Lower leg skin (tissue), 4 donors: ENCODE data around the gene PLCD3. TPM values are rescaled to one million over a fixed set of nuclear protein-coding genes. Genes with fewer than 3 reads are reported as not detected.
"Not testable (repeated sequence)": the region's sequence is repeated elsewhere in the genome, so short reads cannot be mapped to it uniquely, and the experiment has no call there.

Source experiments
- DNase-seq, 2 donors: peaks; one replicate each; pipeline ENCODE4 v3.0.0-alpha.2; 2019; ENCODE audit warnings: low spot score in 2 of 2
- H3K4me3 ChIP-seq: fragments of 200-600 bp; sonication (generic); 2 replicates; pipeline ENCODE4 v1.5.1; 2017; ENCODE audit warnings: mild to moderate bottlenecking, low read depth; ENCODE audit not compliant: poor library complexity, severe bottlenecking
- POLR2A ChIP-seq, 2 donors: fragments of 450-650 bp; IDR thresholded peaks; one replicate each; pipeline ENCODE4 v1.6.1; 2016 to 2017; ENCODE audit warnings: antibody characterized with exemption in 2 of 2, mild to moderate bottlenecking in 1 of 2, moderate library complexity in 1 of 2
- WGBS, 2 donors: methylation state at CpG; one replicate each; pipeline ENCODE4 v1.1.5; 2018; 5-methylcytosine and 5-hydroxymethylcytosine counted together
- intact Hi-C: fragments of 100-400 bp; cut with DNase I; formaldehyde crosslinking; loops from one replicate; pipeline ENCODE4 v1.15.0; 2023; ENCODE audit warnings: low total_unique reads
- total RNA-seq, 4 donors: library from RNA; depleted of rRNA; stranded (reverse); fragments of >200 nt; gene quantifications; one replicate each; pipeline ENCODE4 v1.1.0, GENCODE V29; 2016
- TF ChIP-seq, protein P1 (sequence below), 3 donors: fragments of 450-650 bp; IDR thresholded peaks; one replicate each; pipeline ENCODE4 v1.5.1; 2016; ENCODE audit warnings: antibody characterized with exemption in 3 of 3, mild to moderate bottlenecking in 3 of 3, moderate library complexity in 2 of 3

PLCD3 gene
- total RNA-seq, 4 donors from 2014 or later, result 65.7 to 180 (median 105) TPM

DNA sequence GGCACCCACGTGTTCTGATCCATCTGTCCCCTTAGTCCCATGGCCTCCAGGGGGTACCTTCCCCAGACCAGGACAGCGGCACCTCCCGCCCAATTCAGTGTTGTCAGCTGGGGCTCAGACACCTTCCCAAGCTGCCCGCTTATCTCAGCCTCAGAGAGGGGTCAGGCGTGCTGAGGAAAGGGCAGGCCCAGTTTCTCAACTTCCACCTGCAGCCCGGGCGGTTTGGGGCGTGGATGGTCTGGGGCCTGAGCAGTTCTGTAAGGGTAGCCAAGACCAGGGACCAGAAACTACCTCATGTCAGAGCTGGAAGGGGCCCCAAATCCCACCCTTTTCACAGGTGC, 5.1 kb downstream of the PLCD3 start:
- TF ChIP-seq POLR2A (IDR thresholded peaks at IDR 0.05), result no peak
- TF ChIP-seq, protein P1, sequence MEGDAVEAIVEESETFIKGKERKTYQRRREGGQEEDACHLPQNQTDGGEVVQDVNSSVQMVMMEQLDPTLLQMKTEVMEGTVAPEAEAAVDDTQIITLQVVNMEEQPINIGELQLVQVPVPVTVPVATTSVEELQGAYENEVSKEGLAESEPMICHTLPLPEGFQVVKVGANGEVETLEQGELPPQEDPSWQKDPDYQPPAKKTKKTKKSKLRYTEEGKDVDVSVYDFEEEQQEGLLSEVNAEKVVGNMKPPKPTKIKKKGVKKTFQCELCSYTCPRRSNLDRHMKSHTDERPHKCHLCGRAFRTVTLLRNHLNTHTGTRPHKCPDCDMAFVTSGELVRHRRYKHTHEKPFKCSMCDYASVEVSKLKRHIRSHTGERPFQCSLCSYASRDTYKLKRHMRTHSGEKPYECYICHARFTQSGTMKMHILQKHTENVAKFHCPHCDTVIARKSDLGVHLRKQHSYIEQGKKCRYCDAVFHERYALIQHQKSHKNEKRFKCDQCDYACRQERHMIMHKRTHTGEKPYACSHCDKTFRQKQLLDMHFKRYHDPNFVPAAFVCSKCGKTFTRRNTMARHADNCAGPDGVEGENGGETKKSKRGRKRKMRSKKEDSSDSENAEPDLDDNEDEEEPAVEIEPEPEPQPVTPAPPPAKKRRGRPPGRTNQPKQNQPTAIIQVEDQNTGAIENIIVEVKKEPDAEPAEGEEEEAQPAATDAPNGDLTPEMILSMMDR (IDR thresholded peaks at IDR 0.05), result no peak
- intact Hi-C loops, result no loop called here
- WGBS, 2 donors, result 66 to 74% methylated on average over 8 of the region's 8 CpGs
- DNase-seq, result no peak
- H3K4me3 ChIP-seq, result no peak overlapping the region

DNA sequence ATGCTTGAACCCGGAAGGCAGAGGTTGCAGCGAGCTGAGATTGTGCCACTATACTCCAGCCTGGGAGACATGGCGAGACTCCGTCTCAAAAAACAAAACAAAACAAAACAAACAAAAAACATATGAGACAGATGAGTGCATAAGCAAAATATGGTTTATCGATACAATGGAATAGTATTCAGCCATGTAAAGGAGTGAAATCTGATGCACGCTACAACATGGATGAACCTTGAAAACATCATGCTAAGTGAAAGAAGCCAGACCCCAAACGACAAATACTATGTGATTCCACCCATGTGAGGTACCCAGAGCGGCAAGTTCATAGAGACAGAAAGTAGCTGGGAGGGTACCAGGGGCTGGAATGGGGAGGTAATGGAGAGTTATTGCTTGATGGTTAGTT, 6.8 kb downstream of the PLCD3 start:
- DNase-seq, result no peak
- WGBS, 2 donors, result 95 to 98% methylated on average over 8 of the region's 8 CpGs
- intact Hi-C loops, result no loop called here
- H3K4me3 ChIP-seq, result no peak overlapping the region
- TF ChIP-seq, protein P1 (IDR thresholded peaks at IDR 0.05), result no peak
- no peak for TF ChIP-seq POLR2A (IDR thresholded peaks at IDR 0.05)

DNA sequence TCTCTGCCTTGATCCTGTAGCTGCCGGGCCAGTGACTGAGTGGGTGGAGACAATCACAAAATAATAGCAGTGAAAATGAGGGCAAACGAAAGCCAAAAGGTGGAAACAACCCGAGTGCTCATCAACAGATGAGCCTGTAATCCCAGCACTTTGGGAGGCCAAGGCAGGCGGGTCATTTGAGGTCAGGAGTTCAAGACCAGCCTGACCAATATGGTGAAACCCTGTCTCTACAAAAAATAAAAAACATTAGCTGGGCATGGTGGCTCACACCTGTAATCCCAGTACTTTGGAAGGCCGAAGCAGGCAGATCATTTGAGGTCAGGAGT, 7.6 kb downstream of the PLCD3 start:
- DNase-seq, H3K4me3 ChIP-seq, intact Hi-C loops: not testable (repeated sequence)
- 50 to 57% methylated on average over 5 of the region's 5 CpGs for WGBS, 2 donors

DNA sequence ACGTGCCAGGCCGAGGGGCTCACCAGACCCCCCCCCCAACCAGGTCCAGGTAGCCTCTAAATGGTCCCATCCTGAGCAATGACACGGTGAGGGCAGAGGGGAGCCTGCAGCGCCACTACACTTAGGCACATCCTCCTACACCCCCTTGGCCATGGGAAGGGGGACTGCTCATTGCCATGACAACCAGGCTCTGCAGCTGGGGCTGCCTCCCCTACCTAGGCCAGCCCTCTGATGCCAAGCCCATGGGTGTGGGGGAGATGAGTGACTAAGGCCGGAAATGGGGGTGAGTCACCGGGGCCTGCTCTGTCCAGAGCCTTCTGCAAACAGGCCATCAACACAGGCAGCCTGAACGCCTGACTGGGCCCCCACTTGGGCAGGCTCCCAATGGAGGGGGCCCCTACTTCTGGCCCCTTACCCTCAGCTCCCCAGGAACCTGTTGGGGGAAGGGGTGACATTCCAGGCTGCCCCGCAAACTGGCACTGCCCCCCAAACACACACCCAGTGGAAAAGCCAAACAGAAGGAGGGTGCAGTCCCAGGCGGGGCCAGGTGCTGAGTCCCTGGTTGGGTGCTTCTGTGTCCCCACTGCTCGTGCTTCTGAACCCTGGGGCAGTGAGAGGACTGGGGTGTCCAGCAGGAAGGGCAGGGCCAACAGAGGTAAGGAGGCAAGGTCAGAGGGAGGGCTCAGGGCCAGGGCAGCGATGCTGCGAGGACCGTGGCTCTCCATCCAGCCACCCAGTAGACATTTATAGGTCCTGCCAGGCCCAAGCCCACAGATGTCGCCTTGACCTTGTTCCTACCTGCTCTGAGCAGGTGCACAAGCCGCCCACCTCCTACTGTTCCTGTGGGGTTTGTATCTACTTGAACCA, 8.2 kb downstream of the PLCD3 start:
- 50 to 55% methylated on average over 10 of the region's 15 CpGs for WGBS, 2 donors
- H3K4me3 ChIP-seq, result no peak overlapping the region
- DNase-seq, result peak; percentile 71 to 93
- intact Hi-C loops, result no loop called here
- TF ChIP-seq POLR2A (IDR thresholded peaks at IDR 0.05), result no peak
- TF ChIP-seq, protein P1 (IDR thresholded peaks at IDR 0.05), result peak in 1 of 3 donors; percentile 24

DNA sequence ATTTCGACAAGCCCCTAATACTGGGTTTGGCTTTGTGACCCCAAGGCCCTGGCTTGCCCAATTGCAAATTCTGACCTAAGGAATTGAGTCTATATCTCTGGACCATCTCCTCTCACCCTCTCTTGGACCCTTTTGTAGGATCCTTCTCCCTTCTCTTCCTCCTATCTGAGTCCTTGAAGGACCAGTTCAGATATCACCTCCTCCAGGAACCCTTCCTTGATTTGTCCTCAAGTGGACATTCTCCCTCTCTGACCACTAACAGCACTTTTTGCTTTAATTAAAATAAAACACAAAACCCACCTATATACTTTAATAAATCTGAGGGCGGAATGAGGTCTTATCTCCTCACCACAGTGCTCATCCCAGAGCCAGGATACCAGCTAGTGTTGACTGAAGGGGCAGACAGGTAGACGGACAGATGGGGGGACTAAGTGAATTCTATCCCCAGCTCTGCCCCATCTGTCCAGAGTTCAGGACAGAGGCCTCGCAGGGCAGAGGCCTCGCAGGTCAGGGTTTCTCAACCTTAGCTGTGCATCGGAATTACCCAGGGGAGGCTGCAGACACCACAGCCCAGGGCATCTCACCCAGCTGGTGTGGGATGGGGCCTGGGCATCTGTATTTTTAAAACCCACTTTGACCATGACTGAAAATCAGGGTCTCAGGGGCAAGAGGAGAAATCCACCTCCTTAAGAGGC, 9.1 kb downstream of the PLCD3 start:
- TF ChIP-seq POLR2A (IDR thresholded peaks at IDR 0.05), result no peak
- TF ChIP-seq, protein P1 (IDR thresholded peaks at IDR 0.05), result no peak
- intact Hi-C loops, result no loop called here
- 88 to 92% methylated on average over 6 of the region's 6 CpGs for WGBS, 2 donors

DNA sequence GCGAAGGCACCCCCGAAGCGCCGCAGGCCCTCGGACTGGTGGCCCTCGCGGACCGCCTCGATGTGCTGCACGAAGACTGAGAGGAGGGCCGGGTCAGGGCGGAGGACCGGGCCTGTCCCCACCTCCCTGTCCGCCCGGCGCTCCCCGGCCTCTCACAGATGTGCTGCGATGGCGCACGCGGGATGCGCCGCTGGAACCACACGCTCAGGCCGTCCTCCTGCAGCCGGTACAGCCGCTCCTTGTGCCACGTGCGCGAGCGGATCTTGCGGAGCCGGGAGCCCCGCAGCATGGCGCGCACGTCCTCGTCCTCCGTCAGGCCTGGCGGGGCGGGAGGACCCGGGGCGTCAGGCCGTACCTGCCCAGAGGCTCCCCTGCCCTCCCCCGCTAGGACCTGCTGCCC, 11.3 kb downstream of the PLCD3 start:
- intact Hi-C loops, result no loop called here
- TF ChIP-seq, protein P1 (IDR thresholded peaks at IDR 0.05), result no peak
- TF ChIP-seq POLR2A (IDR thresholded peaks at IDR 0.05), result no peak
- 90 to 91% methylated on average over 26 to 37 of the region's 45 CpGs for WGBS, 2 donors
- DNase-seq, result no peak
- H3K4me3 ChIP-seq, result no peak overlapping the region

More for the DNA sequence above, 9.1 kb downstream of the PLCD3 start:
- DNase-seq, result no peak
- no peak overlapping the region for H3K4me3 ChIP-seq
